DOHH2 (cell line): ENCODE data around the gene MPI.

ENCODE experiments used
- H3F3A ChIP-seq: fragments of 200-600 bp; sonication (generic), shearing (Covaris generic); 2 replicates; pipeline ENCODE4 v1.6.0; 2016; ENCODE audit warnings: antibody characterized with exemption, mild to moderate bottlenecking; ENCODE audit not compliant: control insufficient read depth, insufficient read depth
- H3K27ac ChIP-seq: fragments of 200-600 bp; sonication (generic); 2 replicates; pipeline ENCODE4 v1.5.1; 2014; ENCODE audit warnings: low read depth, mild to moderate bottlenecking, low read length, moderate library complexity
- H3K27me3 ChIP-seq: fragments of 200-600 bp; sonication (generic); 2 replicates; pipeline ENCODE4 v1.6.1; 2014; ENCODE audit warnings: mild to moderate bottlenecking, low read length, mixed read lengths; ENCODE audit not compliant: control insufficient read depth
- H3K36me3 ChIP-seq: fragments of 200-600 bp; sonication (generic); 2 replicates; pipeline ENCODE4 v1.6.1; 2014; ENCODE audit warnings: mild to moderate bottlenecking, low read length, moderate library complexity, mixed read lengths; ENCODE audit not compliant: control insufficient read depth
- H3K4me1 ChIP-seq: fragments of 200-600 bp; sonication (generic); 2 replicates; pipeline ENCODE4 v1.6.1; 2014; ENCODE audit warnings: mild to moderate bottlenecking, low read length, mixed read lengths; ENCODE audit not compliant: control insufficient read depth
- H3K4me2 ChIP-seq: fragments of 200-600 bp; sonication (generic); 2 replicates; pipeline ENCODE4 v1.6.0; 2014; ENCODE audit warnings: mild to moderate bottlenecking, low read length, moderate library complexity
- H3K4me3 ChIP-seq: fragments of 200-600 bp; sonication (generic); 2 replicates; pipeline ENCODE4 v1.5.1; 2014; ENCODE audit warnings: mild to moderate bottlenecking, low read length, mixed read lengths
- H3K79me2 ChIP-seq: fragments of 200-600 bp; sonication (generic); 2 replicates; pipeline ENCODE4 v1.6.1; 2014; ENCODE audit warnings: mild to moderate bottlenecking, low read length, mixed read lengths; ENCODE audit not compliant: control insufficient read depth
- H3K9me2 ChIP-seq: fragments of 200-600 bp; sonication (generic); replicated peaks from 2 replicates; pipeline ENCODE4 v1.6.1; 2014; ENCODE audit warnings: mild to moderate bottlenecking, low read length, mixed read lengths; ENCODE audit not compliant: control insufficient read depth
- H3K9me3 ChIP-seq: fragments of 200-600 bp; sonication (generic); 2 replicates; pipeline ENCODE4 v1.6.1; 2014; ENCODE audit warnings: antibody characterized with exemption, low read length, mixed read lengths; ENCODE audit not compliant: control insufficient read depth, insufficient read depth
- H4K20me1 ChIP-seq: fragments of 200-600 bp; sonication (generic); 2 replicates; pipeline ENCODE4 v1.6.0; 2014; ENCODE audit warnings: low read depth, mild to moderate bottlenecking, antibody characterized with exemption, low read length, moderate library complexity; ENCODE audit not compliant: control insufficient read depth, insufficient read depth
- CTCF ChIP-seq: fragments of 200-600 bp; sonication (generic); IDR thresholded peaks from one replicate; pipeline ENCODE4 v1.5.1; 2014; ENCODE audit warnings: antibody characterized with exemption, mild to moderate bottlenecking, low read depth, low read length; ENCODE audit not compliant: poor library complexity, severe bottlenecking
- EZH2phosphoT487 ChIP-seq: fragments of 200-600 bp; sonication (generic); IDR thresholded peaks from 2 replicates; pipeline ENCODE4 v1.6.1; 2017; ENCODE audit warnings: borderline replicate concordance, mild to moderate bottlenecking, antibody characterized with exemption, low read length, moderate library complexity, mixed read lengths

Gene MPI

DNA sequence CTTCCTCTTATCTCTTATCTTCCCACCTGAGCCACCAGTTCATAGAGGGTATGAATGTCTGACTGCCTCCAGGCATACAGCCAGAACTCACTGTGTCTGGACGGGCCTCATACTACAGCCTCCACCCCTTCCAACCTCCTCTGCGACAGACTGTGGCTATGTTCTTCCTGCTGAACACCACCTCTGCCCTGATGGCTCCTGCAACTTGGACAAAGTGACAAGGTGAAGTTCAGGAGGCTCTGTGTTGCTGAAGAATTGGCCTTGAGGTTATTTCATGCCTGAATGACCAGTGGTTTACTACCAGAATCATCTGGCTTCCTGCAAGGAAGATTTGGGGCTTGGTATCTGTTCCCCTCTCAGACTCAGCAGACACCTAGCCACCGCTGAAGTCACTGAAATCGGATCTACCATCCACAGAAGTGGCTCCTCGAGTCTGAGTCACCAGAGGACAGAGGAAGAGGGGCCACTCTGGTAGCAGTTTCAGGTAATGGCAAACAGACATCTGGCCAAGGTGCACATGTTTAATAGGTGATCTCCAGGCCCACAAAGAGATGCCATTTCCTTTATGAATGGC is 32.7 kb upstream of the MPI start:
- TF ChIP-seq EZH2phosphoT487 (no peak), CTCF (no peak)
- no peak overlapping the region for H3K4me2 ChIP-seq
- H3F3A ChIP-seq: no peaks in the 10 kb centered on the region
- H3K4me3 ChIP-seq: no peak overlapping the region
- H3K9me3 ChIP-seq: no peaks in the 10 kb centered on the region
- peaks cover 27% of the 10 kb centered on the region for H3K36me3 ChIP-seq
- H3K27ac ChIP-seq: no peak overlapping the region
- peaks cover 40% of the 10 kb centered on the region for H3K79me2 ChIP-seq
- H4K20me1 ChIP-seq: 0 out of 2 replicates have a peak, but pooled peaks cover 2% of the 10 kb centered on the region
- H3K9me2 ChIP-seq: no peaks in the 10 kb centered on the region
- no peaks in the 10 kb centered on the region for H3K27me3 ChIP-seq
- peaks cover 38% of the 10 kb centered on the region for H3K4me1 ChIP-seq

- no peaks in the 10 kb centered on the region for H3F3A ChIP-seq
- peaks cover 21% of the 10 kb centered on the region for H3K36me3 ChIP-seq
- H3K27me3 ChIP-seq: no peaks in the 10 kb centered on the region
- H3K4me2 ChIP-seq: no peak overlapping the region; the same call in 1 of the 2 replicates
- peaks cover 42% of the 10 kb centered on the region for H3K79me2 ChIP-seq
- no peak overlapping the region for H3K27ac ChIP-seq
- H3K9me3 ChIP-seq: no peaks in the 10 kb centered on the region
- H3K4me1 ChIP-seq: peaks cover 38% of the 10 kb centered on the region
- H3K9me2 ChIP-seq: no peaks in the 10 kb centered on the region
- no peak overlapping the region for H3K4me3 ChIP-seq
- H4K20me1 ChIP-seq: 0 out of 2 replicates have a peak, but pooled peaks cover 2% of the 10 kb centered on the region
- TF ChIP-seq EZH2phosphoT487 (no peak), CTCF (no peak)
Observed at GRCh38 chr15:74857671-74858368, 32.0 kb upstream of the MPI start.

DNA sequence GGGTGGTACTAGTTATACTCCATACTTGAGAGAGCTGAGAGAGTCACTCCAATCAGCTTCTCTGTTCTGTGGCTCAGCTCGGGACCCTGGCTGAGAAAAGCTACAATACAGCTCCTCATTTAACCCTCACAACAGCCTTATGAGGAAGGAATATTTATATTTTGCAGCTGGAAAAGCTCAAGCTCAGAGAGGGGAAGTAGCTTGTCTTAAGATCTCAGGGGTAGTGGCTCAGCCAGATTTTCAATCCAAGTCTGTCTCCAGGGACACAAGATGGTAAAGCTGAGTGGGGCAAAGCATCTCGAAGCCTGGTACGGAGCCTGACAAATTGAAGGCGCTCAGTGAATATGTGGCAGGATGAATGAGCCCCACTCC is 31.5 kb upstream of the MPI start:
- Histone ChIP-seq H3K9me2 (no peaks in the 10 kb centered on the region), H3K4me3 (no peak overlapping the region), H3K27me3 (no peaks in the 10 kb centered on the region), H3K4me2 (no peak overlapping the region; the same call in 1 of the 2 replicates), H3K27ac (no peak overlapping the region), H3K79me2 (peaks cover 45% of the 10 kb centered on the region), H3K4me1 (peaks cover 38% of the 10 kb centered on the region), H4K20me1 (0 out of 2 replicates have a peak, but pooled peaks cover 2% of the 10 kb centered on the region), H3F3A (no peaks in the 10 kb centered on the region), H3K36me3 (peaks cover 16% of the 10 kb centered on the region), H3K9me3 (no peaks in the 10 kb centered on the region)
- no peak for TF ChIP-seq EZH2phosphoT487
- TF ChIP-seq CTCF: no peak
